GM21825 (cell line): ENCODE data around the gene CHRD.
A peak's percentile ranks its signal among the peaks of the same experiment; 100 is the strongest.
"Not testable (repeated sequence)": the region's sequence is repeated elsewhere in the genome, so short reads cannot be mapped to it uniquely, and the experiment has no call there.

Experiments
- ATAC-seq: cut with Tn5 transposase; IDR thresholded peaks from one replicate; pipeline ENCODE4 v1.9.1; 2021; ENCODE audit warnings: mild to moderate bottlenecking, moderate library complexity; ENCODE audit not compliant: unreplicated experiment

Gene CHRD

DNA sequence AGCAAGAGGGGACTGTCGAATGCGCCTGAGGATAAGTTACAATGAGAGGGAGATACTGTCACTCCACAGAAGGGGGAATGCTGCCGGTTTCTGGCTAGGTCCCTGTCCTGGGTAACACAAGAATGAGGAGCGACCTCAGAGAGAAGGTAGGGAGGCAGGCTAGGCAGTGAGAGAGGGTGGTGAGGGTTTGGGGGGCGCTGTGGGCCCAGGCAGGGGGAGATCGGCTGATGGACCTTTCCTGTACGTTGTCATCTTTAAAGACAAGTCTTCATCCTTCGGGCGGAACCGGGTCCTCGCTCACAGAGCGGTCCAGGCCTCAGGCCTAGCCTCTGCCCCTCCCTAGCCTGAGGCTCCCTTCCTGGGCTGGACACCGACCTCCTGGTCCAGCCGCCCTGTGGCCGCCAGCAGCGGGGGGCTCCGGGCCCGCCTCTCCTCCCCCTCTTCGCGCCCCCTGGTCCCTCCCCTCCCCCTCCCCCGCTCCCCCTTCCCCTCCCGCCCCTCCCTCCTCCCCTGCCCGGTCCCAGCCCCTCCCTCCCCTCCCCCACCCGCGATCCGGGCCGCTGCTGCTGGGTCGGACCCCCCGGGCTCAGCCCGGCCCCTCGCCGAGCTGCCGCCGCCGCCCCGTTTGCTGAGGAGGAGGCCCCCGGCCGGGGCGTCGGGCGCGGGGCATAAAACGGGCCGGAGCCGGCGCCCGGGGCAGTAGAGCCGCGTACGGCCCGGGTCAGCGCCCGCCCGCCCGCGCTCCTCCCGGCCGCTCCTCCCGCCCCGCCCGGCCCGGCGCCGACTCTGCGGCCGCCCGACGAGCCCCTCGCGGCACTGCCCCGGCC is at the start of gene CHRD:
CHRD (plus strand) TSS at position 697 of the 827 bp plus-strand sequence. CDS start 265 bp downstream, outside the sequence.
- no peak for ATAC-seq

DNA sequence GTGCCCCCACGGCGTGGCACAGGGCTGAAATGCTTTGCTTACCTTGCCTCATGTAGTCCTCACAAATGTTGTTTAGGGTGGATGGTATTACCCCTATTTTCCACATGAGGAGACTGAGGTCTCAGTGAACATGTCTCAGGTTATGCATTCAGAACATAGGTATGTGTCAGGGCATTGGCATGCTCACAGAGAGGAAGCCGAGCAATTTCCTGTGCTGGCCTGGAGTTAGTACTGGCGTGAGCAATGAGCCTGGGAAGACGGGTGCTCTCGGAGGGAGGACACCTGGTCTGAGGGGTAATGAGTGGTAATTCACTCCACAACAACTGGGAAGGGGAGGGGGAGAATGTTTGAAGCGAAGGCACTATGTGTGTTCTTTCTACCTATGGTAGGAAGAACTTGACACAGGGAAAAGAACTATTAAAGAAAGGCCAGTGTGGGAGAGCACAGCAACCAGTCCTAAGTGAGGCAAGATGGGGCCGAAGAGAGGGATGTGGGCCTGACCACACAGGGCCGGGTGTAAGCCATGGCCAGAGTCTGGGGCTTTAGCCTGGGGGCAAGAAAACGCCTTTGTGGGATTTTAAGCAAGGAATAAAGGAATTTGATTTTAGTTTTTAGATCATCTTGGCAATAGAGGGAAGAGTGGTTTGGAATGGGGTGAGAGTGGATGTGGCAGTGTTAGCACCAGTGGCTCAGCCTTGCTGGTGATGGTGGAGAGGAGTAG is 47.3 kb upstream of the CHRD start:
- ATAC-seq: no peak

DNA sequence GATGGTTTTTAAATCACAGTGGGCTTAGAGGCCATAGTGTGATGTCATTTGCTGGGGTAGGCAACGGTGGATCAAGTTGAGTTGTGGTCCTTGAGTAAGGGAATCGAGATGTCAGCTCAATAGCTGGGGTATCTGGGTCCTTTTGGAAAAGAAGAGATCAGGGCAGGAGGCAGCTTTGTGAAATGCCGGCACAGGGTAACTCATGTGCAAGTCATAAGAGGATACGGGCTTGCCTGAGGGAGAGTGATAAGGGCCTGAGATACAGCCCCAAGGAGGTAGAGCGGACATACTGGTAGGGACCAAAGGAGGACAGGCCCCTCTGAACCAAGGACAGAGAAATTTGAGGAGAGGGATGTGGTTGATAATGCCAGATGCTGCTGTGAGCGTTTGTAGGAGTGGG is 46.7 kb upstream of the CHRD start:
- ATAC-seq: no peak

DNA sequence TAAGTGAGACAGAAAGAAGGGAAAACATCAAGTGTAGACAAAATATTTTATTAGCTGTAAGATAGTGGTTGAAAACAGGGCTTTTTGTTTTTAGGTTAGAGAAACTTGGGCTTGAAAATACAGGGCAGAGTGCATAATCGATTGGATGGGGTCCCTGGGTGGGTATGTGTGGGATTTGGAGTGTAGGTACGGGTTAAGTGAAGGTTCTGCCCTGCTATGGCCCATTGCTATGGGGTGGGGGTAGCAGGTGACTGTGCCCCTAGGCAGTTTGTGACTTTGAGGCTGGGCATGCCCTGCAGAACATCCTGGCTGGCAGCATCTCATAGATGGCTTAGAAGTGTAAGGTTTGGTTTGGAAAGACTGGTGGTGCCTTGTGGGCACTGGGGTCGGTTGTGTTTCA is 46.2 kb upstream of the CHRD start:
- no peak for ATAC-seq

DNA sequence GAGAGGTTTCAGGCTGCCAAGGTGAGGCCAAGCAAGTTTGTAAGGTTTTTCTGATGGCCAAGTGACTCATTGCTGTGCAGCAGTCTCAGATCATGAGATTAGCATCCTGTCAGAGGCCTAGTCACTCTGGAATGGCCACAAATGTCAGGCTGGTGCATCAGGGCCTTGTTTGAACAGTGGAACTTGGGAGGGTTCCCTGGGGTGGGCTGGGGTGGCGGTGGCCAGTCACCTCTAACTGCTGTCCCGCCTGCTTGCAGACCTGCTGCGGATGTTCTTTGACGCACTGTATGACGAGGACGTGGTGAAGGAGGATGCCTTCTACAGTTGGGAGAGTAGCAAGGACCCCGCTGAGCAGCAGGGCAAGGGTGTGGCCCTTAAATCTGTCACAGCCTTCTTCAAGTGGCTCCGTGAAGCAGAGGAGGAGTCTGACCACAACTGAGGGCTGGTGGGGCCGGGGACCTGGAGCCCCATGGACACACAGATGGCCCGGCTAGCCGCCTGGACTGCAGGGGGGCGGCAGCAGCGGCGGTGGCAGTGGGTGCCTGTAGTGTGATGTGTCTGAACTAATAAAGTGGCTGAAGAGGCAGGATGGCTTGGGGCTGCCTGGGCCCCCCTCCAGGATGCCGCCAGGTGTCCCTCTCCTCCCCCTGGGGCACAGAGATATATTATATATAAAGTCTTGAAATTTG is 45.2 kb upstream of the CHRD start:
- no peak for ATAC-seq

DNA sequence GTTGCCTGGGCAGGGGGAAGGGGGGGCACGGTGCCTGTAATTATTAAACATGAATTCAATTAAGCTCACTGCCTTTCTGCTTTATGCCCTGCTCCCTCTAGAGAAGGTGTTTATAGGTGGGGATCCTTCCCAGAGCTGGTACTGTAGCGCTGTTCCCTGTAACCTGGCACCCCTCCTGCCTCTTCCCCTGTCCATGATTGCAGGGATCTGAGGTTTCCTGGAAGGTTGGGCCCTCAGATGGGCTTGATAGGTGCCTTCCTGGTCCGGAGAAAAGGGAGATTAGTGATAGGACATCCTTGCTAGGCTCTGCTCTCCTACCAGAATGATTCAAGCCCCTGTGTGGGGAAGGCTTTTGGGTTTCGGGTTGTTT is 44.6 kb upstream of the CHRD start:
- no peak for ATAC-seq

DNA sequence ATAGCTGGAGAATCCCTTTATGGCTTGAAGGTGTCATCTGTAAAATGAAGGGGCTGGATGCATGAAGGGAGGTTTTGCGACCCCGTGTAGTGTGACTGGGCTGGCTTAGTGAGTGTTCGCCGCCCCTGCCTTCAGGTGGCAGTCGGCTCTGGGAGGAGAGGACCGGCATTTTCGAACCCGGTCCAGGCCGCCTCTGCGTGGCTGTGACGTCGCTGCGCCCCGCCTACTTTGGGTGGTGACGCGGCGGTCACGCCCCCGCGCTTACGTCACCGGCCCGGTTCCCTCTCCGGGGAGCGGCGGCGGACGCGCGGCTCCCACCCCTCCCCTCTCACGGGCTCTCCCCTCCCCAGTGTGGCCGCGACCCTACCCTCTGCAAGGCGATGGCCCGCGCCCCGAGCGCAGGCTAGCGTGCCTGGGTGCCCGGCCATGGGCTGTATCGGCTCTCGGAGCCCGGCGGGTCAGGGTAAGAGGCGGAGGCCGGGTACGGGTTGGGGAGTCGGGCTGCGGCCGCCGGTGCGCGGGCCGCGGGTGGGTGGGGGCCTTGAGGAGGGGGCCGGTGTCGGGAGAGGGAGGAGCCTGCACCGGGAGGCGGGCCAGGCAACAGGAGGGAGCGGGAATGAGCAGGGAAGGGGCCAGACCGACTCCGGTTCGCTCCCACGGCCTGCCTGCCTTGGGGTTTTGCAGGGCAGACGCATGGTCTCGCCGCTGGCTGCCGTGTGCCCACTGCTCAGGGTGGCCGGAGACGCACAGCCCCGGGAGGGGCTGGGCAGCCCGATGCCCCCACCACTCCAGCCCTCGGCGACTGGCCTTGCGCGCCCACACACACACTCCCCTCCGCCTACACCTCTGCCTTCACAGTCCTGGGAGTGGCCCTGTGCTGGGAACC is 44.0 kb upstream of the CHRD start:
- peak; percentile 87 for ATAC-seq

DNA sequence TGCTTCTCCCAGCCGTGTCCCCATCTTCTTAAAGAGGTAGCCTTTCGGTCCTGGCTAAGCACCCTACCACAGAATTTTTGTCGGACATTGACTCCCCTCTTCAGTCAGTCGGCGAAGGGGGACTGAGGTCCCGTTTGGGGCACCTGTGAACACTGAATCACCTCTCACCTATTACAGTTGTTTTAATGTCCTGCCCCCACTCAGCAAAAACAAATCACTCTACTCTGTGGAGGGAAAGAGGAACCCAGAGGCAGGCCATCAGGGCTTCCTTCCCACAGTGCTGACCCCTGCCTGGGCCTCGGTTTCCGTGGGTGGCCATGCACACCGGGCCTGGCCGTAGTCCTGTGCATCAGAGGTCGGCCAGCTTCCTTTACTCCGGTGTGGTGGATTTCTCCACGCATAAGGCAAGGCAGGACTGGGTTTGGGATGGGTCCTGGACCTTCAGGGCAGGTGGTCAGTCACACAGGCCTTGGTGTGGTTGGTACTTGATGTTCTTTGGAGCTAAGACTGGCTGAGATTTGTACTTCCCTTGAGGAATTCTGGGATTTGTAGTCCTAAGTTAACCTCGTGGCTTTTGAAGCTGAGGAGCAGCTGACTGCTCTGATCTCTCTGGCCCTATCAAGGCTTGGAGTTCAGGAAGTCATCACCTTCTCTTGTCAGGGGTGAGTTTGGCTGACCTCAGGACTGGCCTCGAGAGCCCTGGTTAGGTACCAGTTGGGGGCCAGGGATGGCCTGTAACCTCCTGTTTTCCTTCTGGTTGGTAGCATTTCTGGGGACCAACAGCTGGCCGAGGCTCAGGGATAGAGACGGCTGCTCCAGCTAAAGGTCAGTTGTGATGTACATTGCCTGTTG is 43.1 kb upstream of the CHRD start:
- no peak for ATAC-seq

DNA sequence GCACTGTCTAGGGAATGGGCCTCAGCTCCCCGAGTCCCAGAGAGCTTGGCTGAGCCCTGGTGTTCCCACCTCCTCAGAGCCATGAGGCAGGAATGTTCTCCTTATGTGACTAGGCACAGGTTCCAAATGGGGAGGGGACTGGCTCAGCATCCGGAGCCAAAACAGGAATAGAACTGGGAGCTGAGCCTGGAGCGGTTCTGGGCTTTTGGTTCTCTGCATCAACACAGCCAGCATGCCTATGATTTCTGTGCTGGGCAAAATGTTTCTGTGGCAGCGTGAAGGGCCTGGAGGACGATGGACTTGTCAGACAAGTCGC is 42.5 kb upstream of the CHRD start, which contains the start of gene FAM131A:
FAM131A (plus strand) TSS at position 202 of the 316 bp plus-strand sequence; CDS start at position 233, 31 bp downstream.
- ATAC-seq: no peak

DNA sequence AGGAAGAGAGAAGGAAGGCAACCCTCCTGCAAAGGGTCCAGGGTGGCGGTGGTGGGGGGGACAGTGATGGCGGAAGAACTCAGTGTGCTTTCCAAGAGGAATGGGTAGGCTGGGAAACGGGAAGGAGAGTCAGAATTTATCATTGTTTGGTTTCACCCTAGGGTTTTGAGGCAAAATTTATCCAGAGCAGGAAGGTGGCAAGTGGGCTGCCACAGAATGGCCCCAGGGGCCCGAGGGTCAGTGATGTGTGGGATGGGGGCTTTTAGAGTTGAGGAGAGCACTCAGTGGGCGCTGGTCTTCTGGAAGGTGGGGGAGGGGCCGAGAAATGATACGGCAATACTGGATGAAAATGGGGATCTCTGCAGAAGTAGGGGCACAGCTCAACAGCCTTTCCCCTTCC is 41.9 kb upstream of the CHRD start:
- no peak for ATAC-seq

DNA sequence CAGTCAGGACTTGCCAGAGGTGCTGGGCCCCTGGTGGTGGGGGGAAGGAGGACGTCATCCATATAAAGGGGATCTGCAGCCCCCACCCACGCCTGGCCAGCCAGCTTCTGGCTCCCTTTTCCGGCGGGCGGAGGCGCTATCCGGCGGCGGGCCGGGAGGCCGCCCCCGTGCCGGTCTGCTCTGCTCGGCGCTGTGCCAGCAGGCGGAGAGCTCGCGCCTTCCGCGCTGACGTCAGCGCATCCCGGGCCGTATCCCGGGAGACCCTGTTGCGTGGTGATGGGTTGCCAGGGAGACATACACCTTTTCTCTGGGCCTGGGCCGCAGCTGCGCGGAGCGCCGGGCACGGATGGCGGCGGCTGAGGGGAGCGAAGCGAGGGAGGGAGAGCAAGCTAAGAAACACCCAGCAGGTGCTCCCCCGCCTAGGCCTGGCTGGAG is 41.3 kb upstream of the CHRD start:
- no peak for ATAC-seq

DNA sequence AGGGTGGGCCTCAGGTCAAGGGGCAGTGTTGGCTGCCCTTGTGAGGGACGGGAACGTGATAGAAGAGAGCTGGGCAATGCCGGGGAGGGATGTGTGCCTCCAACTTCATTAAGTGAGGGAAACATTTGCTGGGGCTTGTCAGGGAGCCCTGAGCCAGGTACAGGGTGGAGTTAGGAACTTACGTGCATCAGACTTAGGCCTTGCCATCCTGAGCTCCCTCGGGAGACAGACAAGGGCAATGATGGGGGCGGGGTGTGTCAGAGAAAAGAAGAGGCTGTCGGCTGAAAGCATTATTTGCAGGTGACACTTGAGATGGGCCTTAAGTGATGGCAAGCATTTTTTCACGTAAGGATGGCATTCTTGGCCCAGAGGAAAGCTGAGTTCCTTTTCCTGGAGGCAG is 40.9 kb upstream of the CHRD start:
- no peak for ATAC-seq

DNA sequence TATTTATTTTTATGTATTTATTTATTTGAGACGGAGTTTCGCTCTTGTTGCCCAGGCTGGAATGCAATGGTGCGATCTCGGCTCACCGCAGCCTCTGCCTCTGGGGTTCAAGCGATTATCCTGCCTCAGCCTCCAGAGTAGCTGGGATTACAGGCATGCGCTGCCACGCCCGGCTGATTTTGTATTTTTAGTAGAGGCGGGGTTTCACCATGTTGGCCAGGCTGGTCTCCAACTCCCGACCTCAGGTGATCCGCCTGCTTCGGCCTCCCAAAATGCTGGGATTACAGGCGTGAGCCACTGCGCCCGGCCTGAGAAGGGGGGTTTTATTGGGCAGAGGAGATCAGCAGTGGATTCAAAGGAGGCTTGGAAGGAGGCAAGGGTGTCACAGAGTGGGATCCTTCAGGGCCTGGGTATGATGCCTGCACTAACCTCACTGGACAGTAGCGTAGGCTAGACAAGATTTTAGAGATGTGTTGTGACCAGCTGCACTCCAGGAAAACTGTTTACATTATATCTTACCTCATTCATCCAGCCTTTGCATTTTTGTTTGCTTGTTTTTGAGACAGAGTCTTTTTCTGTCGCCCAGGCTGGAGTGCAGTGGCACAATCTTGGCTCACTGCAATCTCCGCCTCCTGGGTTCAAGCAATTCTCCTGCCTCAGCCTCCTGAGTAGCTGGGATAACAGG is 40.3 kb upstream of the CHRD start:
- ATAC-seq: not testable (repeated sequence)

DNA sequence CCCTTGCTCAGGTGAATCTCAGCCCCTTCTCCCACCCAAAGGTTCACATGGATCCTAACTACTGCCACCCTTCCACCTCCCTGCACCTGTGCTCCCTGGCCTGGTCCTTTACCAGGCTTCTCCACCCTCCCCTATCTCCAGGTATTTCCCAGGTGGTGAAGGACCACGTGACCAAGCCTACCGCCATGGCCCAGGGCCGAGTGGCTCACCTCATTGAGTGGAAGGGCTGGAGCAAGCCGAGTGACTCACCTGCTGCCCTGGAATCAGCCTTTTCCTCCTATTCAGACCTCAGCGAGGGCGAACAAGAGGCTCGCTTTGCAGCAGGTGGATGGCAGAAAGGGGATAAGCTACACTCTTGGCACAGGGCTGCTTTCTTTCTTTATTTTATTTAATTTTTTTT is 37.9 kb upstream of the CHRD start:
- ATAC-seq: no peak

DNA sequence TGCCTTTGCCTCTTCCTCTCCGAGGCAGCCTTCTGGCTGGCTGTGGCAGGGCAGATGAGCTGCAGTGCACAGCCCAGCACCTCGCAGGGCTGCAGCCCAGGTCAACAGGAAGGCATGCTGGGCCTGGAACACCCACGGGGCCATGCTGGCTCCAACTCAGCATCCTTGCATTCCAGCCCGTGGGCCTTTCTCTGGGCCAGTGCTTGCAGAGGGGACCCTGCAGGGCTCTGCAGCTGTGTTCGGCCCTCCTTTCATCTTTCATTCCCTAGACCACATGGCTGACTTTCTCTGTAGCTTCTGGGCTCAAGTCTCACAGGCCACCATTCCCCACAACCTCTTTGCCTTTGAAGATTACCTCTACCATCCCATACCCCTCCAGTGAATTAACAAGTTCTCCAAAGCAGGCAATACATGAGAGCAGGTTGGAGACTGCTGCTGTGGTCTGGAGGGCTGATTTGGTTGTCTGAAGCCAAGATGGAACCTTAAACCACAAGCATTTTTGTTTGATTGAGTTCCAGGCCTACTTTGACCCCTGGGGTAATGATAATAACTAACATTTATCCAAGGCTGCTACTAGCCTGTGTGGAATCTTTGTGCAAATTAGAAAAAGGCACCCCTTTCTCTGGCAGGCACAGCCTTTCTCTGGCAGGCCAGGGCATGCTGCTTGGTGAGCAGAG is 36.5 kb upstream of the CHRD start:
- ATAC-seq: no peak

DNA sequence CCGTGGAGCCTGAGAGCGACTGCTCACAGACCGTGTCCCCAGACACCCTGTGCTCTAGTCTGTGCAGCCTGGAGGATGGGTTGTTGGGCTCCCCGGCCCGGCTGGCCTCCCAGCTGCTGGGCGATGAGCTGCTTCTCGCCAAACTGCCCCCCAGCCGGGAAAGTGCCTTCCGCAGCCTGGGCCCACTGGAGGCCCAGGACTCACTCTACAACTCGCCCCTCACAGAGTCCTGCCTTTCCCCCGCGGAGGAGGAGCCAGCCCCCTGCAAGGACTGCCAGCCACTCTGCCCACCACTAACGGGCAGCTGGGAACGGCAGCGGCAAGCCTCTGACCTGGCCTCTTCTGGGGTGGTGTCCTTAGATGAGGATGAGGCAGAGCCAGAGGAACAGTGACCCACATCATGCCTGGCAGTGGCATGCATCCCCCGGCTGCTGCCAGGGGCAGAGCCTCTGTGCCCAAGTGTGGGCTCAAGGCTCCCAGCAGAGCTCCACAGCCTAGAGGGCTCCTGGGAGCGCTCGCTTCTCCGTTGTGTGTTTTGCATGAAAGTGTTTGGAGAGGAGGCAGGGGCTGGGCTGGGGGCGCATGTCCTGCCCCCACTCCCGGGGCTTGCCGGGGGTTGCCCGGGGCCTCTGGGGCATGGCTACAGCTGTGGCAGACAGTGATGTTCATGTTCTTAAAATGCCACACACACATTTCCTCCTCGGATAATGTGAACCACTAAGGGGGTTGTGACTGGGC is 35.1 kb upstream of the CHRD start:
- ATAC-seq: no peak

DNA sequence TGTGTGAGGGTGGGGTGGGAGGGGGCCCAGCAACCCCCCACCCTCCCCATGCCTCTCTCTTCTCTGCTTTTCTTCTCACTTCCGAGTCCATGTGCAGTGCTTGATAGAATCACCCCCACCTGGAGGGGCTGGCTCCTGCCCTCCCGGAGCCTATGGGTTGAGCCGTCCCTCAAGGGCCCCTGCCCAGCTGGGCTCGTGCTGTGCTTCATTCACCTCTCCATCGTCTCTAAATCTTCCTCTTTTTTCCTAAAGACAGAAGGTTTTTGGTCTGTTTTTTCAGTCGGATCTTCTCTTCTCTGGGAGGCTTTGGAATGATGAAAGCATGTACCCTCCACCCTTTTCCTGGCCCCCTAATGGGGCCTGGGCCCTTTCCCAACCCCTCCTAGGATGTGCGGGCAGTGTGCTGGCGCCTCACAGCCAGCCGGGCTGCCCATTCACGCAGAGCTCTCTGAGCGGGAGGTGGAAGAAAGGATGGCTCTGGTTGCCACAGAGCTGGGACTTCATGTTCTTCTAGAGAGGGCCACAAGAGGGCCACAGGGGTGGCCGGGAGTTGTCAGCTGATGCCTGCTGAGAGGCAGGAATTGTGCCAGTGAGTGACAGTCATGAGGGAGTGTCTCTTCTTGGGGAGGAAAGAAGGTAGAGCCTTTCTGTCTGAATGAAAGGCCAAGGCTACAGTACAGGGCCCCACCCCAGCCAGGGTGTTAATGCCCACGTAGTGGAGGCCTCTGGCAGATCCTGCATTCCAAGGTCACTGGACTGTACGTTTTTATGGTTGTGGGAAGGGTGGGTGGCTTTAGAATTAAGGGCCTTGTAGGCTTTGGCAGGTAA is 34.3 kb upstream of the CHRD start:
- ATAC-seq: no peak
